ENCODE results near the gene CROCC2. TPM values are rescaled to one million over a fixed set of nuclear protein-coding genes. Genes with fewer than 3 reads are reported as not detected.

The CROCC2 gene
- total and polyA plus RNA-seq, 2 of the 13 experiments (the other 11 are each of a cell fraction or from before 2014, with no cell fraction given): not detected

DNA sequence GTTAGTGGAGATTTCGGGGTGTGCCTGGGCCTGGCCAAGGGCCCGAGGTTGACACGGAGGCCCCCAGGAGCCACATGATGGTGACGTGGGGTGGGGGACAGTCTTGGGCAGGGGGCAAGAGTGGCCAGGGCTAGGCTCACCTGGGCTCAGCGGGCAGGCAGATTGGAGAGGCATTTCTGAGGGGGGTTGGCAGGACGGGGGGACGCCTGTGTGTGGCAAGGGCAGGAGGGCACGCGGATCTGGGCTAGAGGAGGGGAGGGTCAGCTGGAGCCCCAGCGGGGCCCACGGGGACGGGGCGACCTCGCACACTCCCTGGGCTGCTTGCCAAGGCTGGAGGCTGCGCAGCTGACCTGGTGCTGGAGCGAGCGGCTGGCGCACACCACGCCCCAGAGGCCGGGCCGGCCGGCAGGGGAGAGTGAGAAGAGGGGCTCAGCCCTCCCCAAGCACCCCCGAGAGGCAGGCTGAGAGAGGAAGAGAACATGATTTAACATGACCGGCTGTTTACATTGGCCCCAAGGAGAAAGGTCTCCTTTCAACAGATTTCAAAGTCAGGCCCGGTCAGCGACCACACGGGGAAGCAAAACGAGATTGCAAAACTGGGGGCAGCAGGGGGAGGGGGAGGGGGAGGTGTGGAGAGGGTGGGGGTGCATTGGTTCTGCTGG lies 54.3 kb downstream of the CROCC2 start (continued):
- TF ChIP-seq ZSCAN5A (CRISPR knock-in tag; IDR thresholded peaks at IDR 0.05; ENCODE audit: borderline replicate concordance): peak; percentile 59; the same call in 1 of the 2 replicates
- 0 out of 2 replicates have a peak, but pooled peaks have one; percentile 13 for TF ChIP-seq RAD21 (CRISPR knock-in tag; IDR thresholded peaks at IDR 0.05)
- peak; percentile 77; the same call in 1 of the 2 replicates for TF ChIP-seq ZNF468 (CRISPR knock-in tag; IDR thresholded peaks at IDR 0.05)
- peak; percentile 90 for TF ChIP-seq ZNF609 (CRISPR knock-in tag; IDR thresholded peaks at IDR 0.05; ENCODE audit: borderline replicate concordance)
- TF ChIP-seq YEATS2 (CRISPR knock-in tag; IDR thresholded peaks at IDR 0.05; ENCODE audit: borderline replicate concordance): no peak
- TF ChIP-seq ZC3H13 (CRISPR knock-in tag; IDR thresholded peaks at IDR 0.05): 0 out of 2 replicates have a peak, but pooled peaks have one; percentile 30
- TF ChIP-seq PITX1 (CRISPR knock-in tag; IDR thresholded peaks at IDR 0.05): peak; percentile 57; the same call in 1 of the 2 replicates
- TF ChIP-seq MYC (CRISPR knock-in tag; IDR thresholded peaks at IDR 0.05; ENCODE audit: borderline replicate concordance): peak; percentile 83
- no peak for TF ChIP-seq ZNF773 (CRISPR knock-in tag; IDR thresholded peaks at IDR 0.05; ENCODE audit: borderline replicate concordance)
- peak; percentile 81 for TF ChIP-seq SAP130 (CRISPR knock-in tag; IDR thresholded peaks at IDR 0.05; ENCODE audit: low read depth)
- no peak for TF ChIP-seq SRSF4 (IDR thresholded peaks at IDR 0.05; ENCODE audit: low read depth, low read length, poor library complexity, severe bottlenecking)
- no peak; the same call in 1 of the 2 replicates for TF ChIP-seq BHLHE40 (IDR thresholded peaks at IDR 0.05; ENCODE audit: low read length)
- peak; percentile 85 for TF ChIP-seq GATAD2A (CRISPR knock-in tag; IDR thresholded peaks at IDR 0.05)
- peak; percentile 43 for TF ChIP-seq KMT2A (CRISPR knock-in tag; IDR thresholded peaks at IDR 0.05)
- TF ChIP-seq, protein P1, sequence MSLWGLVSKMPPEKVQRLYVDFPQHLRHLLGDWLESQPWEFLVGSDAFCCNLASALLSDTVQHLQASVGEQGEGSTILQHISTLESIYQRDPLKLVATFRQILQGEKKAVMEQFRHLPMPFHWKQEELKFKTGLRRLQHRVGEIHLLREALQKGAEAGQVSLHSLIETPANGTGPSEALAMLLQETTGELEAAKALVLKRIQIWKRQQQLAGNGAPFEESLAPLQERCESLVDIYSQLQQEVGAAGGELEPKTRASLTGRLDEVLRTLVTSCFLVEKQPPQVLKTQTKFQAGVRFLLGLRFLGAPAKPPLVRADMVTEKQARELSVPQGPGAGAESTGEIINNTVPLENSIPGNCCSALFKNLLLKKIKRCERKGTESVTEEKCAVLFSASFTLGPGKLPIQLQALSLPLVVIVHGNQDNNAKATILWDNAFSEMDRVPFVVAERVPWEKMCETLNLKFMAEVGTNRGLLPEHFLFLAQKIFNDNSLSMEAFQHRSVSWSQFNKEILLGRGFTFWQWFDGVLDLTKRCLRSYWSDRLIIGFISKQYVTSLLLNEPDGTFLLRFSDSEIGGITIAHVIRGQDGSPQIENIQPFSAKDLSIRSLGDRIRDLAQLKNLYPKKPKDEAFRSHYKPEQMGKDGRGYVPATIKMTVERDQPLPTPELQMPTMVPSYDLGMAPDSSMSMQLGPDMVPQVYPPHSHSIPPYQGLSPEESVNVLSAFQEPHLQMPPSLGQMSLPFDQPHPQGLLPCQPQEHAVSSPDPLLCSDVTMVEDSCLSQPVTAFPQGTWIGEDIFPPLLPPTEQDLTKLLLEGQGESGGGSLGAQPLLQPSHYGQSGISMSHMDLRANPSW (CRISPR knock-in tag; IDR thresholded peaks at IDR 0.05; ENCODE audit: borderline replicate concordance): no peak
- no peak for TF ChIP-seq FOXM1 (CRISPR knock-in tag; IDR thresholded peaks at IDR 0.05)
- no peak; the same call in 1 of the 2 replicates for TF ChIP-seq ZNF629 (CRISPR knock-in tag; conservative IDR thresholded peaks at IDR 0.05)
- peak; percentile 67 for TF ChIP-seq KAT8 (CRISPR knock-in tag; IDR thresholded peaks at IDR 0.05)
- TF ChIP-seq POGK (CRISPR knock-in tag; conservative IDR thresholded peaks at IDR 0.05): peak; percentile 90

Measured in HepG2 (cell line).